Gastrocnemius medialis (tissue), 4 donors: ENCODE results near the gene TMEM234. TPM values are rescaled to one million over a fixed set of nuclear protein-coding genes. Genes with fewer than 3 reads are reported as not detected.

Experiments
- ATAC-seq, 2 donors: fragments of 150-250 bp; one replicate each; pipeline ENCODE4 v1.9.1; 2016
- DNase-seq, 2 donors: peaks; one replicate each; pipeline ENCODE4 v3.0.0-alpha.2; 2019
- H3K27ac ChIP-seq, 4 donors: fragments of 200-600 bp; sonication (generic); 1 replicate in 1 of 4; 2 replicates in 3 of 4; pipeline ENCODE4 v1.5.1; 2016 to 2018; ENCODE audit warnings: mild to moderate bottlenecking in 2 of 4, moderate library complexity in 1 of 4
- H3K27me3 ChIP-seq, 3 donors: fragments of 200-600 bp; sonication (generic) in 2 of 3; 1 replicate in 1 of 3; 2 replicates in 2 of 3; pipeline versions ENCODE4 v1.5.1 to v1.6.0; 2016 to 2019; ENCODE audit warnings: mild to moderate bottlenecking in 1 of 3, moderate library complexity in 1 of 3
- H3K36me3 ChIP-seq, 2 donors: fragments of 200-600 bp; sonication (generic) in 1 of 2; one replicate each; pipeline ENCODE4 v1.5.1; 2017 to 2018
- H3K4me1 ChIP-seq, 2 donors: fragments of 200-600 bp; sonication (generic) in 1 of 2; one replicate each; pipeline ENCODE4 v1.5.1; 2016 to 2017; ENCODE audit warnings: mild to moderate bottlenecking in 2 of 2
- H3K4me3 ChIP-seq, 4 donors: fragments of 200-600 bp; sonication (generic) in 3 of 4; 1 replicate in 1 of 4; 2 replicates in 3 of 4; pipeline ENCODE4 v1.5.1; 2016 to 2019; ENCODE audit warnings: mild to moderate bottlenecking in 2 of 4
- H3K9me3 ChIP-seq, 3 donors: fragments of 200-600 bp; sonication (generic) in 2 of 3; 1 replicate in 1 of 3; 2 replicates in 2 of 3; pipeline ENCODE4 v1.5.1; 2016 to 2019
- CTCF ChIP-seq, 5 experiments: fragments of 450-650 bp in 3 of 5; fragments of 200-600 bp in 2 of 5; sonication (generic) in 2 of 5; IDR thresholded peaks in 4 of 5; conservative IDR thresholded peaks in 1 of 5; 1 replicate in 4 of 5; 2 replicates in 1 of 5; pipeline ENCODE4 v1.5.1; 2016 to 2019; ENCODE audit warnings: antibody characterized with exemption in 5 of 5, mild to moderate bottlenecking in 3 of 5, moderate library complexity in 3 of 5
- POLR2A ChIP-seq, 2 donors: fragments of 450-650 bp; IDR thresholded peaks; one replicate each; pipeline ENCODE4 v1.6.1; 2017; ENCODE audit warnings: antibody characterized with exemption in 2 of 2, mild to moderate bottlenecking in 2 of 2, moderate library complexity in 2 of 2
- in situ Hi-C, 4 donors: fragments of 200-750 bp; cut with MboI; loops; one replicate each; pipeline versions ENCODE4 v1.15.0 to v1.8.0; 2017; ENCODE audit warnings: low sequenced_read_pairs in 4 of 4
- intact Hi-C: fragments of 100-400 bp; cut with DNase I; formaldehyde crosslinking; loops from one replicate; pipeline ENCODE4 v1.15.1; 2023; ENCODE audit warnings: low total_unique reads
- total RNA-seq, 4 donors: library from RNA; depleted of rRNA; stranded (reverse); fragments of >200 nt; gene quantifications; one replicate each; pipeline versions ENCODE4 v1.1.0 to v1.2.3, GENCODE V29; 2016

TMEM234 gene
- total RNA-seq, 4 donors from 2014 or later: 1.6 to 4.6 (median 4.4) TPM

- peak; percentile 77 to 84 for ATAC-seq
- no peak overlapping the region for H3K4me3 ChIP-seq
- intact Hi-C loops: loop anchor here (2.0 kb wide), 1 partner anchor 101 kb away; no protein-coding TSS in a partner anchor
- no peaks in the 10 kb centered on the region for H3K9me3 ChIP-seq
- DNase-seq: peak in 1 of 2 donors; percentile 35
- in situ Hi-C loops: no loop called here
- H3K36me3 ChIP-seq: peaks cover 0 to 29% of the 10 kb centered on the region in 2 donors
- peak overlapping the region in 1 of 4 donors; percentile 11 for H3K27ac ChIP-seq
- H3K4me1 ChIP-seq: peaks cover 0 to 3% of the 10 kb centered on the region in 2 donors
- TF ChIP-seq POLR2A (IDR thresholded peaks at IDR 0.05) (no peak), CTCF (IDR thresholded peaks at IDR 0.05 in 4 of 5, conservative IDR thresholded peaks at IDR 0.05 in 1 of 5) (peak; percentile 50 to 73 (median 67))
- no peaks in the 10 kb centered on the region for H3K27me3 ChIP-seq
These were observed 6.3 kb downstream of the TMEM234 start for GRCh38 chr1:32215629-32216480.

GRCh38 chr1:32208891-32209328, 13.2 kb downstream of the TMEM234 start, which contains the start of gene DCDC2B:
Gene DCDC2B, plus strand, starts transcription at chr1:32209089. Its CDS starts 5 bp downstream, at chr1:32209094.
- in situ Hi-C loops: no loop called here
- H3K4me1 ChIP-seq: peaks cover 10 to 22% of the 10 kb centered on the region in 2 donors
- no peak within 1 kb of the TSS for H3K4me3 ChIP-seq
- no peaks in the 10 kb centered on the region for H3K36me3 ChIP-seq
- ATAC-seq (no peak), DNase-seq (peak in 1 of 2 donors; percentile 42)
- intact Hi-C loops: loop anchor here (10.0 kb wide), 1 partner anchor 274 kb away; the partner anchor contains the start of gene PTP4A2
- no peaks in the 10 kb centered on the region for H3K27me3 ChIP-seq
- H3K27ac ChIP-seq: peak within 1 kb of the TSS in 1 of 4 donors; percentile 5
- no peaks in the 10 kb centered on the region for H3K9me3 ChIP-seq
- TF ChIP-seq POLR2A (IDR thresholded peaks at IDR 0.05) (no peak), CTCF (IDR thresholded peaks at IDR 0.05 in 4 of 5, conservative IDR thresholded peaks at IDR 0.05 in 1 of 5) (no peak)

GRCh38 chr1:32208469-32208868, 13.7 kb downstream of the TMEM234 start:
- no peaks in the 10 kb centered on the region for H3K27me3 ChIP-seq
- TF ChIP-seq POLR2A (IDR thresholded peaks at IDR 0.05) (no peak), CTCF (IDR thresholded peaks at IDR 0.05 in 4 of 5, conservative IDR thresholded peaks at IDR 0.05 in 1 of 5) (no peak)
- no peak for ATAC-seq
- H3K36me3 ChIP-seq: no peaks in the 10 kb centered on the region
- H3K4me1 ChIP-seq: peaks cover 10 to 22% of the 10 kb centered on the region in 2 donors
- no peaks in the 10 kb centered on the region for H3K9me3 ChIP-seq
- no peak for DNase-seq
- in situ Hi-C loops (no loop called here), intact Hi-C loops (loop anchor here (10.0 kb wide), 1 partner anchor 274 kb away; the partner anchor contains the start of gene PTP4A2)
- H3K4me3 ChIP-seq: no peak overlapping the region
- no peak overlapping the region for H3K27ac ChIP-seq

- H3K27me3 ChIP-seq: no peaks in the 10 kb centered on the region
- peaks cover 30 to 34% of the 10 kb centered on the region in 2 donors for H3K4me1 ChIP-seq
- peak; percentile 72 to 76 for DNase-seq
- intact Hi-C loops: loop anchor here (10.0 kb wide), 1 partner anchor 271 kb away; the partner anchor contains the start of gene PTP4A2
- peak; percentile 41 to 44 for TF ChIP-seq POLR2A (IDR thresholded peaks at IDR 0.05)
- TF ChIP-seq CTCF (IDR thresholded peaks at IDR 0.05 in 4 of 5, conservative IDR thresholded peaks at IDR 0.05 in 1 of 5): no peak
- H3K36me3 ChIP-seq: no peaks in the 10 kb centered on the region
- peak within 1 kb of the TSS; percentile 61 to 76 (median 73) for H3K4me3 ChIP-seq
- no peaks in the 10 kb centered on the region for H3K9me3 ChIP-seq
- in situ Hi-C loops: no loop called here
- ATAC-seq: peak; percentile 64 to 75
- peak within 1 kb of the TSS; percentile 60 to 74 (median 72) for H3K27ac ChIP-seq
These were observed 16.5 kb downstream of the TMEM234 start, which contains the start of gene IQCC for GRCh38 chr1:32205401-32206370. Gene IQCC, plus strand, starts transcription at chr1:32205671. Its CDS starts 11 bp downstream, at chr1:32205682.
